WERI-Rb-1 (cell line): Measurements from ENCODE around the gene KRTAP3-2.

Experiments
- DNase-seq: peaks from one replicate; pipeline ENCODE4 v3.0.0-alpha.2; 2020
- H3K27ac ChIP-seq: fragments of 250-450 bp; sonication (Bioruptor Pico); 2 replicates; pipeline ENCODE4 v1.5.1; 2020; ENCODE audit warnings: mild to moderate bottlenecking, moderate library complexity
- H3K27me3 ChIP-seq: fragments of 250-450 bp; sonication (Bioruptor Pico); 2 replicates; pipeline ENCODE4 v1.5.1; 2021; ENCODE audit warnings: mild to moderate bottlenecking, low read depth, moderate library complexity; ENCODE audit not compliant: insufficient read depth, severe bottlenecking
- H3K36me3 ChIP-seq: fragments of 250-450 bp; sonication (Bioruptor Pico); 2 replicates; pipeline ENCODE4 v1.5.1; 2020; ENCODE audit warnings: mild to moderate bottlenecking, moderate library complexity
- H3K4me3 ChIP-seq: 2 replicates; pipeline ENCODE4 v1.5.1; 2011; ENCODE audit warnings: low read depth, mild to moderate bottlenecking, control low read depth, low read length
- H3K9me3 ChIP-seq: fragments of 250-450 bp; sonication (Bioruptor Pico); 2 replicates; pipeline ENCODE4 v1.5.1; 2021; ENCODE audit warnings: mild to moderate bottlenecking, moderate library complexity; ENCODE audit not compliant: severe bottlenecking
- CTCF ChIP-seq: IDR thresholded peaks from 2 replicates; pipeline ENCODE4 v1.5.1; 2011; ENCODE audit warnings: low read depth, mild to moderate bottlenecking, control low read depth, inconsistent platforms, low read length

The KRTAP3-2 gene

GRCh38 chr17:41018541-41018940 is 18.8 kb upstream of the KRTAP3-2 start:
- no peak for TF ChIP-seq CTCF

GRCh38 chr17:41016578-41017215 is 17.0 kb upstream of the KRTAP3-2 start:
- Histone ChIP-seq H3K9me3 (peaks cover 3% of the 10 kb centered on the region), H3K36me3 (no peaks in the 10 kb centered on the region), H3K4me3 (no peak overlapping the region), H3K27ac (no peak overlapping the region), H3K27me3 (no peaks in the 10 kb centered on the region)
- no peak for TF ChIP-seq CTCF
- DNase-seq, result no peak

More at GRCh38 chr17:41018541-41018940, 18.8 kb upstream of the KRTAP3-2 start:
- H3K27ac ChIP-seq, result no peak overlapping the region
- no peak for DNase-seq
- H3K9me3 ChIP-seq, result peaks cover 3% of the 10 kb centered on the region
- H3K4me3 ChIP-seq, result no peak overlapping the region
- no peaks in the 10 kb centered on the region for H3K36me3 ChIP-seq
- H3K27me3 ChIP-seq, result no peaks in the 10 kb centered on the region

- no peak overlapping the region for H3K4me3 ChIP-seq
- H3K27ac ChIP-seq, result no peak overlapping the region
- H3K36me3 ChIP-seq, result no peaks in the 10 kb centered on the region
- no peak for DNase-seq
- TF ChIP-seq CTCF, result no peak
- H3K27me3 ChIP-seq, result no peaks in the 10 kb centered on the region
- no peaks in the 10 kb centered on the region for H3K9me3 ChIP-seq
Measured at GRCh38 chr17:41015454-41015853, 15.7 kb upstream of the KRTAP3-2 start.

GRCh38 chr17:41013606-41014005 is 13.9 kb upstream of the KRTAP3-2 start:
- peak; percentile 12 for DNase-seq
- no peak for TF ChIP-seq CTCF
- H3K4me3 ChIP-seq, result no peak overlapping the region
- no peaks in the 10 kb centered on the region for H3K27me3 ChIP-seq
- H3K27ac ChIP-seq, result peak overlapping the region; percentile 68; the same call in 1 of the 2 replicates
- H3K9me3 ChIP-seq, result no peaks in the 10 kb centered on the region
- no peaks in the 10 kb centered on the region for H3K36me3 ChIP-seq

GRCh38 chr17:41013181-41013580 is 13.5 kb upstream of the KRTAP3-2 start:
- no peak for TF ChIP-seq CTCF
- no peak for DNase-seq
- Histone ChIP-seq H3K4me3 (no peak overlapping the region), H3K36me3 (no peaks in the 10 kb centered on the region), H3K27me3 (no peaks in the 10 kb centered on the region), H3K9me3 (no peaks in the 10 kb centered on the region), H3K27ac (peak overlapping the region; percentile 68)
